ENCODE measurements around the gene NDUFA13.

Gene NDUFA13

GRCh38 chr19:19544954-19545591, 29.0 kb downstream of the NDUFA13 start:
- in situ Hi-C loops (cut with HindIII; ENCODE audit: low sequenced_read_pairs) = no loop called here

GRCh38 chr19:19545707-19546106, 29.7 kb downstream of the NDUFA13 start:
- in situ Hi-C loops (cut with HindIII; ENCODE audit: low sequenced_read_pairs) = no loop called here

- in situ Hi-C loops (cut with HindIII; ENCODE audit: low sequenced_read_pairs) = no loop called here
Measured at GRCh38 chr19:19546751-19547162, 30.7 kb downstream of the NDUFA13 start.

GRCh38 chr19:19547674-19548336, 31.8 kb downstream of the NDUFA13 start:
- in situ Hi-C loops (cut with HindIII; ENCODE audit: low sequenced_read_pairs) = no loop called here

GRCh38 chr19:19548915-19549759, 33.1 kb downstream of the NDUFA13 start:
- in situ Hi-C loops (cut with HindIII; ENCODE audit: low sequenced_read_pairs) = no loop called here

GRCh38 chr19:19549804-19550464, 33.9 kb downstream of the NDUFA13 start:
- in situ Hi-C loops (cut with HindIII; ENCODE audit: low sequenced_read_pairs) = no loop called here

GRCh38 chr19:19550485-19550929, 34.5 kb downstream of the NDUFA13 start:
- in situ Hi-C loops (cut with HindIII; ENCODE audit: low sequenced_read_pairs) = no loop called here

- in situ Hi-C loops (cut with HindIII; ENCODE audit: low sequenced_read_pairs) = no loop called here
Measured at GRCh38 chr19:19550972-19551852, 35.2 kb downstream of the NDUFA13 start.

GRCh38 chr19:19551853-19552192, 35.8 kb downstream of the NDUFA13 start:
- in situ Hi-C loops (cut with HindIII; ENCODE audit: low sequenced_read_pairs) = no loop called here

- in situ Hi-C loops (cut with HindIII; ENCODE audit: low sequenced_read_pairs) = no loop called here
Measured at GRCh38 chr19:19552798-19553197, 36.8 kb downstream of the NDUFA13 start.

- in situ Hi-C loops (cut with HindIII; ENCODE audit: low sequenced_read_pairs) = no loop called here
Measured at GRCh38 chr19:19553670-19554069, 37.6 kb downstream of the NDUFA13 start.

GRCh38 chr19:19554074-19555023, 38.3 kb downstream of the NDUFA13 start:
- in situ Hi-C loops (cut with HindIII; ENCODE audit: low sequenced_read_pairs) = no loop called here

- in situ Hi-C loops (cut with HindIII; ENCODE audit: low sequenced_read_pairs) = no loop called here
Measured at GRCh38 chr19:19558055-19558454, 42.0 kb downstream of the NDUFA13 start.

- in situ Hi-C loops (cut with HindIII; ENCODE audit: low sequenced_read_pairs) = no loop called here
Measured at GRCh38 chr19:19558636-19559035, 42.6 kb downstream of the NDUFA13 start.

GRCh38 chr19:19559931-19560330, 43.9 kb downstream of the NDUFA13 start:
- in situ Hi-C loops (cut with HindIII; ENCODE audit: low sequenced_read_pairs) = no loop called here

- in situ Hi-C loops (cut with HindIII; ENCODE audit: low sequenced_read_pairs) = no loop called here
Measured at GRCh38 chr19:19561946-19562664, 46.1 kb downstream of the NDUFA13 start.

GRCh38 chr19:19562665-19563347, 46.8 kb downstream of the NDUFA13 start:
- in situ Hi-C loops (cut with HindIII; ENCODE audit: low sequenced_read_pairs) = no loop called here

GRCh38 chr19:19563348-19563848, 47.4 kb downstream of the NDUFA13 start:
- in situ Hi-C loops (cut with HindIII; ENCODE audit: low sequenced_read_pairs) = no loop called here
